ENCODE measurements around the gene ZNF512.

The ZNF512 gene

DNA sequence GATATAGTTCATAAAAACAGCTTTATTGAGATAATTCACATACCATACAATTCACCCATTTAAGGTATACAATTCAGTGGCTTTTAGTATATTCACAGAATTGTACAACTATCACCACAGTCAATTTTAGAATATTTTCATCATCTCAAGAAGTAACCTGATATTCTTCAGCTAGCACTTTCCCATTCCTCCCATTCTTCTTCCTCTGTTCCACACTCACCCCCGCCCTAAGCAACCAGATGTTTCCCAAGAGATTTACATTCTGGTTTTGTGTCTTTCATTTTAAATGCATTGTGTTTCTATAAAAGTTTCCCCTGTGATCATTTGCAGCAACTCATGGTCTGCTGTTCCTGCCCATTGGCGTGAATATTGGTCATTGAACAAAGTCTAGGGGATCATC lies 51.4 kb downstream of the ZNF512 start:
- no peak for DNase-seq (ENCODE audit: low spot score)

DNA sequence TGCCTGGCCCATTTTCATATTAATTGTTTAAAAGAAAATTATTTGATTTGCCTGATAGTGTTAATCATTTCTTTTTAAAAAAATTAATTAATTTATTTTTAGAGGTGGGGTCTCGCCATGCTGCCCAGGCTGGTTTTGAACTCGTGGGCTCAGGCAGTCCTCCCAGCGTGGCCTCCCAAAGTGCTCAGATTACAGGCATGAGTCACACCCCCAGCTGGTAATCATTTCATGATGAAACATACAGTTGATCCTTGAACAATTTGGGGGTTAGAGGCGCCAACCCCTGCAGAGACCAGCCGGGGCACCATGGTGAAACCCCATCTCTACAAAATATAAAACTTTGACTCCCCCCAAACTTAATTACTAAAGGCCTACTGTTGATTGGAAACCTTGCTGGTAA lies 53.9 kb downstream of the ZNF512 start:
- no peak for DNase-seq (ENCODE audit: low spot score)

- peak; percentile 27 for DNase-seq (ENCODE audit: low spot score)
Observed at GRCh38 chr2:27638037-27638637, 55.3 kb downstream of the ZNF512 start.

- DNase-seq (ENCODE audit: low spot score), result peak; percentile 62
Observed at GRCh38 chr2:27638709-27639108, 55.9 kb downstream of the ZNF512 start.

DNA sequence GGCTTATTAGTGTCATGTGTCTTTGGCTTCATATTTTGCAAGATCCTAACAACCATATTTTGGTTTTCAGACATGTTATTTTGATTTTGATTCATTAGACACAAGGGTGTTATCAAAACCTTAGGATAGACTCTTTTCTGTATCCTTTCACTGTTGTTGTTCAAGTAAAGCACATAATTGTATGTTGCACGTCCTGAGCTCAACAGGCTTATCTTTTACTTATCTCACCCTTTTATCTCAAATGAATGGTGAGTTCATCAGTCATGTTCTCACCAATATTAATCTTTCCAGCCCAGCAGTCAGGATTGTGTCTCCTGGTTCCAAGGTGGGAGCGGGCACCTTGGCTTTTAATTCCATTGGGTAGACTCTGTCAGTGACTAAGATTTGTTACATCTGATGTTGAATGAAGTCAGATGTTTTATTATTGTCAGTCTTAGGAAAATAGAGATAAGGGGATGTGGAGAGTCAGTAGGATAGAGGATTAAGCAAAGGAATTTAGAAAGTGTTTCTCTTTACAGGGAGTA lies 57.9 kb downstream of the ZNF512 start:
- DNase-seq (ENCODE audit: low spot score), result no peak

GRCh38 chr2:27645197-27645596 lies 62.4 kb downstream of the ZNF512 start:
- no peak for DNase-seq (ENCODE audit: low spot score)

GRCh38 chr2:27647289-27647688 lies 64.4 kb downstream of the ZNF512 start:
- peak; percentile 22 for DNase-seq (ENCODE audit: low spot score)

DNA sequence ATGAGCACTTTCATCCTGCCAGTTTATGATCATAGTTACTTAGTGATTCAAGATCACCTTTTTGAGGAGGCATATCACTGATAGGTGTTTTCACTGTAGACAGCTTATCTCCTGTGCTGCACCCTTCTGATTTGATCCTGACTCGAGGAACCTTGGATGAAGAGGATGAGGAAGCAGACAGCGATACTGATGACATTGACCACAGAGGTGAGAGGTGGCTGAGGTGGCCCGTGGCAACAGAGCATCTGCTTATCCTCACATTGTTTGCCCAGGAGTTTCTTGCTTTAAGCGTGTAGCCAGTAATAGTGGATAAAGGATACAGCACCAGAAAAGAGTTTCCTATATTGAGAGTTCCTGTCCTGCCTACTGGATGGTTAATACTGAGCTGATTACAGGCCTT lies 64.9 kb downstream of the ZNF512 start:
- DNase-seq (ENCODE audit: low spot score), result no peak

DNA sequence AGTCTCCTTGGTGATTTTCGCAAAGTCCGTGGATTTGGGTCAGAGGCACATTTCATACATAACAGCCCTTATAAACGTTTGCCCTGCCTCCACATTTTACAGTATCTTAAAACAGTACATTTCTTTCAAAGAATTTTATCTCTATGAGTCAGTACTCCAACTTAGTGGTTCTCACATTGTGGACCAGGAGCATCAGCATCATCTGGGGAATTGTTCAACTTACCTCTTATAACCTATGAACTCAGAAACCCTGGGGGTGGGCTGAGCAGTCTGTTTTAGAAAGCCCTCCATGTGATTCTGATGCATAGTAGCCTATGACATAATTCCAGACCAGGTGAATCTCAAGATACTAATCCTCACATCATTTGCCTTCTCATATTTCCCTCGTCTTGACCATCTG lies 68.2 kb downstream of the ZNF512 start:
- no peak for DNase-seq (ENCODE audit: low spot score)

GRCh38 chr2:27652341-27652740 lies 69.5 kb downstream of the ZNF512 start:
- no peak for DNase-seq (ENCODE audit: low spot score)

- no peak for DNase-seq (ENCODE audit: low spot score)
Observed at GRCh38 chr2:27652790-27653189, 69.9 kb downstream of the ZNF512 start.

- no peak for DNase-seq (ENCODE audit: low spot score)
Observed at GRCh38 chr2:27653397-27653796, 70.6 kb downstream of the ZNF512 start.

DNA sequence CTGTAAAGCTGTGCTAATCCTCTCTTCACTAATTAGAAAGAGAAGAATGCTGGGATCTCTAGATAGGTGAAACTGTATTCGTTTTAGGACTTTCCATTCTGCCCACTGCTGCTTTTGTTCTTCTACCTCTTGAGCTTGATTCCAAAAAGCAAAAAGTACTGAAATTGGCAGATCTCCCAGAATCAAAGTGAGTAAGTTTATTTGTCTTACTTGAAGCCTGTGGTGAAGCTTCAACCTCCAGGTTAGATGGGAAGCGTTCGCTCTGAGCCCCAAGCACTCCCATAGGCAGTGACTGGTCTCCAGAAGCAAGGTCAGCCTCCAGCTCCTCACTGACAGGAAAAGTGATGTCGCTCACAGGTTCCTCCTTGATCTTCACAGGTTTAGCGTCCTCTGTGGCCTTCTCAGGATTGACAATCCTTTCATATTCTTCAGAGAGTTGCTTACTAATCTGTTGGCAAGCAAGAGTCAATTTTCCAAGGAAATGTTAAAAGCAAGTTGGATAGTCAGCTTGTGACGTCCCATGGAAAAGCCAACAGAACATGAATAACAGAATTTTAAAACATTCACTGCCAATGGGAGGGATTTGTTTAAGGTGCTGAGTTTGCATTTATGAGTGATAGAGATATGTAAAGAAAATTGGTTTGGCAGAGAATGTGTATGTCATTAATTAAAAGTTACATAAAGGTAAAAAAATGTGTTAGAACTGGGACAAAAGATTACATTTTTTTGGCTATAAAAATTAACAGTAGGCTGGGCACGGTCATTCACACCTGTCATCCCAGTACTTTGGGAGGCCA lies 72.5 kb downstream of the ZNF512 start:
- no peak for DNase-seq (ENCODE audit: low spot score)

- DNase-seq (ENCODE audit: low spot score), result no peak
Observed at GRCh38 chr2:27661371-27661770, 78.5 kb downstream of the ZNF512 start.

DNA sequence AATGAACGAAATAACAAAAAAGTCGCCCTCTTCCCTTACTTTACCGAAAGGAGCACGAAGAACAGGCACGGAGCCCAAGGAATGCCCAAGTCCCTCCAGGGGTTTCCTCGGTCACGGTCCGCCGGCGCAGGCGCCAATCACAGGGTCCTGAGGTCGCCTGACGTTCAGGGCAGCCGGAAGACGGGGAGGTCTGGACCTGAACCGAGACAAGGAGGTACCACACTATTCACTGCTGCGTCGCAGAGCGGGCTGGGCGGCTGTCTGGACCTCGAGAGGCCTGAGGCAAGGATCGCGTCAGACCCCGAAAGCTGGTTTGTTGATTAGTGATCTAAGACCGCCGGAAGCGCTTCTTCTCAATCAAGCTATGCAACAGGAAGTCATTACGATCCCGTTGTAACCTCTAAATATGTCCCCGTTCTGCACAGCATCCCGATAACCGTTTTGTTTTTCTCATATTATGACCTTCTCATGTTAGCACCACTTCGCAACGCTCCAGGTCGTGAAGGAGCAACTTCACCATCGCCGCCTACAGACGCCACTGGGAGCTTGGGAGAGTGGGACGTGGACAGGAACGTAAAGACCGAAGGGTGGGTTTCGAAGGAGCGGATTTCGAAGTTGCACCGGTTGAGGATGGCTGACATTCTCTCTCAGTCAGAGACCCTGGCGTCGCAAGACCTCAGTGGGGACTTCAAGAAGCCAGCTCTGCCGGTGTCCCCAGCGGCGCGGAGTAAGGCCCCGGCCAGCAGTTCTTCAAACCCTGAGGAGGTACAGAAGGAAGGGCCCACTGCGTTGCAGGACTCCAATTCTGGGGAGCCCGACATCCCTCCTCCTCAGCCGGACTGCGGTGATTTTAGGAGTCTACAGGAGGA lies 80.7 kb downstream of the ZNF512 start, which contains the start of the genes SLC4A1AP and SUPT7L:
Gene SLC4A1AP (plus strand): TSS at position 605 of the 869 bp plus-strand sequence. CDS start 26 bp downstream, at position 631.
Gene SUPT7L (minus strand): TSS at position 330 of the 869 bp plus-strand sequence. CDS start 1,422 bp downstream, outside the sequence.
- peak; percentile 79 for DNase-seq (ENCODE audit: low spot score)

GRCh38 chr2:27664154-27664574 lies 81.3 kb downstream of the ZNF512 start:
- DNase-seq (ENCODE audit: low spot score), result no peak

- DNase-seq (ENCODE audit: low spot score), result no peak
Observed at GRCh38 chr2:27664622-27665363, 82.0 kb downstream of the ZNF512 start.

- no peak for DNase-seq (ENCODE audit: low spot score)
Observed at GRCh38 chr2:27667446-27667845, 84.6 kb downstream of the ZNF512 start.

GRCh38 chr2:27671235-27671634 lies 88.4 kb downstream of the ZNF512 start:
- no peak for DNase-seq (ENCODE audit: low spot score)

Measured in AG08395 (cell line).